Activated naive CD4-positive, alpha-beta T cell (primary cell): ENCODE measurements around the gene GBE1.

Source experiments
- DNase-seq, 4 experiments: peaks; one replicate each; lab custom pipeline; 2025; lab: John Stamatoyannopoulos, UW

Gene GBE1

GRCh38 chr3:81468391-81468790 lies 293.1 kb downstream of the GBE1 start:
- no peak for DNase-seq

GRCh38 chr3:81466201-81466560 lies 295.3 kb downstream of the GBE1 start:
- no peak for DNase-seq

- DNase-seq: no peak
These were observed 295.8 kb downstream of the GBE1 start for GRCh38 chr3:81465510-81466200.

GRCh38 chr3:81463781-81464180 lies 297.7 kb downstream of the GBE1 start:
- no peak for DNase-seq

GRCh38 chr3:81462921-81463320 lies 298.5 kb downstream of the GBE1 start:
- DNase-seq: no peak

- DNase-seq: no peak
These were observed 301.7 kb downstream of the GBE1 start for GRCh38 chr3:81459733-81460132.

- DNase-seq: no peak
These were observed 309.0 kb downstream of the GBE1 start for GRCh38 chr3:81452418-81452817.

GRCh38 chr3:81451611-81452010 lies 309.8 kb downstream of the GBE1 start:
- no peak for DNase-seq

- no peak for DNase-seq
These were observed 310.3 kb downstream of the GBE1 start for GRCh38 chr3:81451140-81451539.

GRCh38 chr3:81446806-81447205 lies 314.6 kb downstream of the GBE1 start:
- DNase-seq: no peak

- DNase-seq: no peak
These were observed 315.7 kb downstream of the GBE1 start for GRCh38 chr3:81445712-81446111.

- DNase-seq: no peak
These were observed 316.5 kb downstream of the GBE1 start for GRCh38 chr3:81444817-81445460.

GRCh38 chr3:81443958-81444357 lies 317.5 kb downstream of the GBE1 start:
- DNase-seq: no peak

- DNase-seq: no peak
These were observed 318.0 kb downstream of the GBE1 start for GRCh38 chr3:81443457-81443782.

GRCh38 chr3:81442758-81443456 lies 318.5 kb downstream of the GBE1 start:
- no peak for DNase-seq

GRCh38 chr3:81440661-81441060 lies 320.8 kb downstream of the GBE1 start:
- no peak for DNase-seq
